DMS153 (cell line): ENCODE measurements around the gene AVEN.

Source experiments
- DNase-seq: peaks from one replicate; lab custom pipeline; 2025; lab: John Stamatoyannopoulos, UW

The AVEN gene

GRCh38 chr15:33913459-33913858, 125.5 kb downstream of the AVEN start:
- no peak for DNase-seq

GRCh38 chr15:33912326-33912725, 126.7 kb downstream of the AVEN start:
- DNase-seq = no peak

- DNase-seq = no peak
Observed at GRCh38 chr15:33910741-33911140, 128.3 kb downstream of the AVEN start.

GRCh38 chr15:33908406-33908805, 130.6 kb downstream of the AVEN start:
- no peak for DNase-seq

GRCh38 chr15:33907326-33907725, 131.7 kb downstream of the AVEN start:
- no peak for DNase-seq

- DNase-seq = no peak
Observed at GRCh38 chr15:33903661-33904060, 135.3 kb downstream of the AVEN start.

- DNase-seq = no peak
Observed at GRCh38 chr15:33902043-33902442, 137.0 kb downstream of the AVEN start.

GRCh38 chr15:33894193-33894592, 144.8 kb downstream of the AVEN start:
- DNase-seq = no peak

- DNase-seq = no peak
Observed at GRCh38 chr15:33888176-33888575, 150.8 kb downstream of the AVEN start.

GRCh38 chr15:33882921-33883320, 156.1 kb downstream of the AVEN start:
- no peak for DNase-seq

GRCh38 chr15:33874156-33874555, 164.8 kb downstream of the AVEN start:
- DNase-seq = no peak

- DNase-seq = no peak
Observed at GRCh38 chr15:33872416-33873106, 166.4 kb downstream of the AVEN start.

- no peak for DNase-seq
Observed at GRCh38 chr15:33871980-33872379, 167.0 kb downstream of the AVEN start.

GRCh38 chr15:33866101-33866737, 172.8 kb downstream of the AVEN start:
- no peak for DNase-seq

- no peak for DNase-seq
Observed at GRCh38 chr15:33865416-33865815, 173.6 kb downstream of the AVEN start.

GRCh38 chr15:33864360-33865075, 174.5 kb downstream of the AVEN start:
- no peak for DNase-seq

GRCh38 chr15:33860754-33861153, 178.2 kb downstream of the AVEN start:
- DNase-seq = no peak

- no peak for DNase-seq
Observed at GRCh38 chr15:33859992-33860545, 178.9 kb downstream of the AVEN start.

GRCh38 chr15:33858836-33859235, 180.2 kb downstream of the AVEN start:
- DNase-seq = no peak

- DNase-seq = no peak
Observed at GRCh38 chr15:33857726-33858125, 181.3 kb downstream of the AVEN start.

- DNase-seq = no peak
Observed at GRCh38 chr15:33852570-33852969, 186.4 kb downstream of the AVEN start.

- no peak for DNase-seq
Observed at GRCh38 chr15:33852094-33852493, 186.9 kb downstream of the AVEN start.

GRCh38 chr15:33851079-33851478, 187.9 kb downstream of the AVEN start:
- no peak for DNase-seq
